SJSA1 (cell line): ENCODE measurements around the gene CADM1. TPM values are rescaled to one million over a fixed set of nuclear protein-coding genes. Genes with fewer than 3 reads are reported as not detected.

Experiments used
- DNase-seq, 2 experiments: peaks; one replicate each; pipeline ENCODE4 v3.0.0-alpha.2; 2015 to 2020; ENCODE audit warnings: low spot score in 2 of 2, low read depth in 1 of 2
- H3K27ac ChIP-seq: fragments of 250-450 bp; sonication (Bioruptor Pico); 2 replicates; pipeline ENCODE4 v1.5.1; 2020; ENCODE audit warnings: mild to moderate bottlenecking, moderate library complexity
- H3K27me3 ChIP-seq: fragments of 250-450 bp; sonication (Bioruptor Pico); replicated peaks from 2 replicates; pipeline ENCODE4 v1.5.1; 2020; ENCODE audit warnings: mild to moderate bottlenecking, moderate library complexity
- H3K36me3 ChIP-seq: fragments of 250-450 bp; sonication (Bioruptor Pico); 2 replicates; pipeline ENCODE4 v1.5.1; 2020; ENCODE audit warnings: mild to moderate bottlenecking
- H3K4me1 ChIP-seq: fragments of 250-450 bp; sonication (Bioruptor Pico); replicated peaks from 2 replicates; pipeline ENCODE4 v1.6.1; 2021; ENCODE audit warnings: mild to moderate bottlenecking
- H3K4me3 ChIP-seq: fragments of 250-450 bp; sonication (Bioruptor Pico); 2 replicates; pipeline ENCODE4 v1.5.1; 2020; ENCODE audit warnings: mild to moderate bottlenecking
- H3K9me3 ChIP-seq: fragments of 250-450 bp; sonication (Bioruptor Pico); replicated peaks from 2 replicates; pipeline ENCODE4 v1.5.1; 2020; ENCODE audit warnings: mild to moderate bottlenecking
- total RNA-seq: library from RNA; depleted of rRNA; stranded (reverse); fragments of >200 nt; shearing (Covaris generic); gene quantifications from 2 replicates; pipeline ENCODE4 v1.2.3, GENCODE V29; 2014

CADM1 gene
- total RNA-seq, 1 experiment from 2014 or later: 3.2 TPM

DNA sequence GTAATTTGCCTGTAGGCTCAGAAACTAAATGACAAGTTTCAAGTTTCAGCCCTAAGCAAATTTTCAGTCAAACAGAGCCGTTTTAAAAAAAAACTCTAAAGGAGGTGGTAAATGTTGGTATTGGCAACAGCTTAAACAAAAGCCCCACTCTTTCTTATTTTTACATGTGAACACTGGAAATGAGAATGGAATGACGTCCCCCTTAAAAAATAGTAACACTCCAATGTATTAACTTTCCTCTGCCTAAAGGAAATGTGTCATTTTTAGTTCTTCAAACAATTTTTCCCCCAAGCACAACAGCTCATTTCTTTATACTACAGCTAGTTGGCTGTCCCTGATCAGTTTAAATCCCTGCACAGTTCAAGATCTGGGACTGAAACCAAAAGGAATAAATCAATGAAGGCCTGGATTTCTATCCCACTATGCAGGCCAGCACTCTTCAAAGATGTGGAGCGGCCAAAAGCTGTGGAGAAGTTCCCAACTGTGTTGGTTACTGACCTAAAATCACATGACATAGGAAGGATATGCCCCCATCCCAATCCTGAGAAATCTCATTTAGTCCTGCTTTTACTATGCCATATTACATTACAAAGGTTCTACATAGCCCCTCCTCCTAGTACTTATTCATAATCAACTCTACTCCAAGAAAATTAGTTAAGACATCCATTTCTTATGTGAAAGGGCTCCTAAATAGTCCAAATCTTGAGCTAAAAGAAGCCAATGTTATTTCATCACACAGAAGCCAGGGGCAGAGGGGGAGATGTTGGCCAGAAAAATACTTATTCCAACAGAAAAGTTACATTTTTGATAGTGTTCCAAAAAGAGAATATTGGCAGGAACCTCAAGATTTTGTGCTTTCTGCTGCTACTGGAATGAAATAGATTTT lies 95.9 kb downstream of the CADM1 start:
- H3K9me3 ChIP-seq: no peaks in the 10 kb centered on the region
- H3K4me1 ChIP-seq: no peaks in the 10 kb centered on the region
- no peak overlapping the region for H3K27ac ChIP-seq
- no peak for DNase-seq
- no peaks in the 10 kb centered on the region for H3K36me3 ChIP-seq
- H3K4me3 ChIP-seq: no peak overlapping the region
- no peaks in the 10 kb centered on the region for H3K27me3 ChIP-seq

DNA sequence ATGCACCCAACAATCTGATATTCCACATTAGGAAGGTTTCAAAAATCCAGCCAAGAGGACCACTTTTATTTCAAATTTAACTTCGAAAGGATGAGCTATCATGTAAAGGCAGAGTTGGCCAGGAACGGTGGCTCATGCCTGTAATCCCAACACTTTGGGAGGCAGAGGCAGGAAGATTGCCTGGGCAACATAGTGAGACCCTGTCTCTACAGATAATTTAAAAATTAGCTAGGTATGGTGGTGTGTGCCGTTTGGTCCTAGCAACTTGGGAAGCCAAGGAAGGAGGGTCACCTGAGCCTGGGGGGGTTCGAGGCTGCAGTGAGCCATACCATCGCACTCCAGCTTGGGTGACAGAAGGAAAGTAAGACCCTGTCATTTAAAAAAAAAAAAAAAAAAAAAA lies 96.7 kb downstream of the CADM1 start:
- no peaks in the 10 kb centered on the region for H3K9me3 ChIP-seq
- H3K36me3 ChIP-seq: no peaks in the 10 kb centered on the region
- no peaks in the 10 kb centered on the region for H3K4me1 ChIP-seq
- no peak overlapping the region for H3K4me3 ChIP-seq
- H3K27ac ChIP-seq: no peak overlapping the region
- no peaks in the 10 kb centered on the region for H3K27me3 ChIP-seq
- no peak for DNase-seq

DNA sequence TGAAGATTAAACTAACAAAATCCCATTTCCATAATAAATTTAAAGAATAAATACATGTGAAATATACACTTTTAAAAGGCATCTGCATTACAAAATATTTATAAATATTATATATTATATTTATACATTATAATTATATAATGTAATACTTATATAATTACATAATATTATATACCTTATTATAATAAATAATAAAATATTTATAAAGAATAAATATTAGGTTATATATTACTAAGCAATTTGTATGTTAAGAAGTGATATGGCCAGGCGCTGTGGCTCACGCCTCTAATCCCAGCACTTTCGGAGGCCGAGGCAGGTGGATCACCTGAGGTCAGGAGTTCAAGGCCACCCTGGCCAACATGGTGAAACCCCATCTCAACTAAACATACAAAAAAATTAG lies 97.8 kb downstream of the CADM1 start:
- Histone ChIP-seq H3K27ac (no peak overlapping the region), H3K4me1 (no peaks in the 10 kb centered on the region), H3K27me3 (no peaks in the 10 kb centered on the region), H3K36me3 (no peaks in the 10 kb centered on the region), H3K9me3 (no peaks in the 10 kb centered on the region), H3K4me3 (no peak overlapping the region)
- no peak for DNase-seq

DNA sequence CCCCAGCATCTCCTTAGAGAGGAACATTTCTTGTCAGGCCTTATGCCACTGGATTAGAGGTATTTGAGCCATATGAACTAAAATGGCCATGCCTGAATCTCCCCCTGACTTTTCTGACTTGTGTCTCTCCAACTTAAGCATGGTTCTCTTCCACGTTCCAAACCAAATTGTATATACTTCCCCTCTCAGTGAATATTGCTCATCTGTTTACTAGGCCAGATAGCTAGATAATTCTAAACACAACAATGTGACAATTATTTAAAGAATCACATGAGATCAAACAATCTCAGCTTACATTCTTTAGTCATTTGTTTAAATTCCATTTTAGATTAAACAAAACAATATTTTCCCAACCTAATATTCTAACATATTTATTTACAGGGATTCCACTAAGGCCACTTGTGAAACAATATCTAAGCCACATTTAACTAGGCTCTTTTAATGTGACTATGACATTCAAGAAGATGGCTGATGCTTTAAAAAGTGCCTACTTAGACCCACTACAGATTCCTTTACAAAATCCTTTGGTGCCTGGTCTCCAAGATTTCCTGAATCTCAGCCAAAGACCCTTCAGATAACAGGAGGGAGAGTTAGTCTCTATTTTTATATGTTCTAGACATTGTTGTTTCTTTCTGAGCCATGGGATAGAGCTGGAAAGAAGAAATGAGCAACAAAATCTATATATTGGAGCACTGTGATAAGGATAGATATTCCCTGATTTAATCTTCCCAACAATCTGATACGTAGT lies 105.7 kb downstream of the CADM1 start:
- H3K27me3 ChIP-seq: no peaks in the 10 kb centered on the region
- no peaks in the 10 kb centered on the region for H3K9me3 ChIP-seq
- no peaks in the 10 kb centered on the region for H3K4me1 ChIP-seq
- peak in 1 of 2 experiments; percentile 2 for DNase-seq
- H3K36me3 ChIP-seq: no peaks in the 10 kb centered on the region
- no peak overlapping the region for H3K27ac ChIP-seq
- no peak overlapping the region for H3K4me3 ChIP-seq

DNA sequence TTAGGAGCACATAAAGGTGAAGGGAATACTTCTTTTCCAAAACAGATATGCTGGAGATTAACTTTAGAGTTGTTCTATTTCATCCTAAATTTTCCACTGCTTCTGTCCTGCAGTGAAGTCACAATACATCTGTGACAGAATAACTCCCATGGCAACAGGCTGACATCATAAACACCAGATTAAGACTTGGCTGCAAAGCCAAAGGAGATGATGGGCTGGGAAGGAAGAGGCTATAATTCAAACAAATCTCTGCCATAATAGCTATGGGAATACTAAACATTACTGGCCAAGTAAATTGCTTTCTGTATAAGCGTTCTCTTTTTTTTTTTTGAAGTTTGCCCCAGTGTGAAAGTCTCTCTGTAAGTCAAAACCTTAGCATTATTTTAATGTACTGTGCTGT lies 107.7 kb downstream of the CADM1 start:
- no peak for DNase-seq
- Histone ChIP-seq H3K27me3 (no peaks in the 10 kb centered on the region), H3K9me3 (no peaks in the 10 kb centered on the region), H3K36me3 (no peaks in the 10 kb centered on the region), H3K4me1 (no peaks in the 10 kb centered on the region), H3K4me3 (no peak overlapping the region), H3K27ac (no peak overlapping the region)

DNA sequence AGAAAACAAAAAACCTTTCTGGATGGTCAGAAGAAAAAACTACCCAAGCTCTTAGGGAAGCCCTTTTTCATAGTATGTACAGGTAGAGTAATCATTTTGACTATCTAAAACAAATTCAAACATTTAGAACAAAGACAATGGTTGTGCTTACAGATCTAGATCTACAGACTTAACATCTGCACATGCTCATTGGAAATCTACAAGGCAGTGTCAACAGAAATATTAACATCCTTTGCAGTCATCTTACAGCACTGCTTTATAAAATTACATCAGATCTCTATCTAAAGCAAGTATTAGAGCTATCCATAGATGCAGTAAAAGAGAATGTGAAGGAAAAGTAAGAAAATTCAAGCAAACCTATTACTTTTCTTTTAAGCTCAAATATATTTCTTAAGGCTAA lies 110.3 kb downstream of the CADM1 start:
- H3K27me3 ChIP-seq: no peaks in the 10 kb centered on the region
- no peaks in the 10 kb centered on the region for H3K9me3 ChIP-seq
- no peaks in the 10 kb centered on the region for H3K4me1 ChIP-seq
- no peak overlapping the region for H3K4me3 ChIP-seq
- no peak overlapping the region for H3K27ac ChIP-seq
- DNase-seq: no peak
- H3K36me3 ChIP-seq: no peaks in the 10 kb centered on the region

DNA sequence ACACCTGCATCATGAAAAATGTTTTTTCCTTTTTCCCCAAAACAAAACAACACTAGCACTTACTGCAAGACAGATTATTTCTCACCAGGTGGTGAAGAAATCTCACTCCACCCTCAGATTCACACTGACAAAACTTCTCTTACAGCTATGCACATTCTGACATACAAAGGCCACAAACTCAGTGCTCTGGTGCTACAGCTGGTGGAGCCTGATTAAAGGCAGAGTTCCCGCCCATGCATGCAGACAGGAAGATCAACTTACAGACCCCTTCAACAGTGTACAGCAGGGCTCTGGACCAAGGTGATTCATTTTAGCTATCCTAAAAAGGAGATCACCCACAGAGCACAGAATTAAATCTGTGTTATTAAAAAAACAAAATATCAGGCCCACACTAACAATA lies 112.6 kb downstream of the CADM1 start:
- no peak overlapping the region for H3K27ac ChIP-seq
- DNase-seq: no peak

DNA sequence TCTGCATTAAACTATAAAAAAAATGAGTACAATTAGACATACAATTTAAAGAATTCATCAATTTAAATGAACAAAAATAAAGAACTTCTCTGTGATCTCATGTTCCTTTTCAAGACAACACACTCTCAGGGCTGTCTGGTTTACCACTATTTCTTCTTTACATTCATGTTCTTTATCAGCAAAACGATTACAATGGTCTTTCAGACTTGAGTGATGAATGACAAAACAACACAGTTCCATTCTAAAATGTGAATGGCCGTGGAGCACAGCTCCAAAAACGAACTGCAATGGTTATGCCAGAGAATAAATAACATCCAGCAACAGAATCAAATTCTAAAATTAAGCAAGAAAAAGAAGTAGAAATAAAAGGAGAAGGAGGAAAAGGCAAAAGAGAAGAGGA lies 113.1 kb downstream of the CADM1 start:
- H3K27ac ChIP-seq: no peak overlapping the region
- H3K9me3 ChIP-seq: no peaks in the 10 kb centered on the region
- H3K27me3 ChIP-seq: no peaks in the 10 kb centered on the region
- no peak for DNase-seq
- H3K36me3 ChIP-seq: no peaks in the 10 kb centered on the region
- no peaks in the 10 kb centered on the region for H3K4me1 ChIP-seq
- no peak overlapping the region for H3K4me3 ChIP-seq

More for the DNA sequence above, 112.6 kb downstream of the CADM1 start:
- Histone ChIP-seq H3K4me1 (no peaks in the 10 kb centered on the region), H3K36me3 (no peaks in the 10 kb centered on the region), H3K27me3 (no peaks in the 10 kb centered on the region), H3K4me3 (no peak overlapping the region), H3K9me3 (no peaks in the 10 kb centered on the region)

DNA sequence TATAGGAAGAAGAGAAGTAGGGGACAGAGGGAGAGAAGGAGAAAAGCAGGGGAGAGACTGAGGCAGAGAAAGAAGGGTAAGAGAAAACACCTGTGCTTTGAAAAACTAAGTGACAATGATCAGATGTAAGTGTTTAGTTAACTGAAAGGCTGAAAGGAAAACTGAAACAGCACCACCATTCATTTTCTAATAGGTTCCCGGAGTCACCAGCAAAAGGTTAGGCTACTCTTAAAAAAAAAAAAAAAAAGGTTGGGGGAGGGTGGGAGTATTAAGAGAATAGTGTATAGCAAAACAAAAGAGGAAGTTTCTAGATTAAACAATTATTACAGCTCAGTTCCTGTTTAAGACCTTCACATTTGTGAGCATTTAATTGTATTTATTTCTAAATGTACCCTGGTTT lies 113.8 kb downstream of the CADM1 start:
- Histone ChIP-seq H3K9me3 (no peaks in the 10 kb centered on the region), H3K27ac (no peak overlapping the region), H3K4me1 (no peaks in the 10 kb centered on the region), H3K36me3 (no peaks in the 10 kb centered on the region), H3K4me3 (no peak overlapping the region), H3K27me3 (no peaks in the 10 kb centered on the region)
- no peak for DNase-seq

DNA sequence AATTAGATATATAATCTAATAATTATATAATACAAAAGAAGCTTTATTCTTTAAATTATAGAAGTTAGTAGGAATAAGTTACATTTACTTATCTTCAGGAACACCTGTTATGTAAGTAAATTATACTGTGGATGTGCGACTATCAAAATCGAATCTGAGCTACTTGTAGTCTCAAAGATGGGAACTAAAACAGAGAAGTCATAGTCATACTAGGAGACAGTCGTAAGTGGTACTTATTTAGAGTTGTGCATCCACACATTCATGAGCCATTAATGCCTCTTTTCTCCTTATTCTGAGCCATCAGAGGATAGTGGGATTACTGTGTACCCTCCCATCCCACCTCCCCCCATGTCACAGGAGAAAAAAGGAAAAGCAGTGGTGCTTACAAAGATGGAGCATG lies 114.4 kb downstream of the CADM1 start:
- Histone ChIP-seq H3K4me3 (no peak overlapping the region), H3K36me3 (no peaks in the 10 kb centered on the region), H3K4me1 (no peaks in the 10 kb centered on the region), H3K9me3 (no peaks in the 10 kb centered on the region), H3K27ac (no peak overlapping the region), H3K27me3 (no peaks in the 10 kb centered on the region)
- DNase-seq: no peak

DNA sequence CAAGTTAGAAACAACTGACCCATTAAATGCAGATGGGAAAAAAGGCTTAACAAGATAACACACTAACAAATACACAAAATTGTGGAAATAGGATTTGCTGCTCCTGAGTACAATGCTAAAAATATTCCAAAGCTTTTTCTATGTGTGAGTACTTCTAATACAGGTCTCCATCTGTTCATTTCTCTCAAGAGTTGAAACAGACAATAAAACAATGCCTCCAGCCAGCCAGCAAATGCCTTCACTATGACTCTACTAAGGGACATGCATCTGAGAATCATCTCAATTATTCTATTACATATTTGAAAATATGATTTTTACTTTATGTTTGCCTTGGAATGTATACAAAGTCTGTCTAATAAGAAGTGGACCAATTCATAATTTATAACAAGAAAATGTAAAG lies 119.0 kb downstream of the CADM1 start:
- DNase-seq: no peak
- no peaks in the 10 kb centered on the region for H3K9me3 ChIP-seq
- H3K27me3 ChIP-seq: no peaks in the 10 kb centered on the region
- H3K27ac ChIP-seq: no peak overlapping the region
- H3K36me3 ChIP-seq: no peaks in the 10 kb centered on the region
- H3K4me1 ChIP-seq: no peaks in the 10 kb centered on the region
- H3K4me3 ChIP-seq: no peak overlapping the region

DNA sequence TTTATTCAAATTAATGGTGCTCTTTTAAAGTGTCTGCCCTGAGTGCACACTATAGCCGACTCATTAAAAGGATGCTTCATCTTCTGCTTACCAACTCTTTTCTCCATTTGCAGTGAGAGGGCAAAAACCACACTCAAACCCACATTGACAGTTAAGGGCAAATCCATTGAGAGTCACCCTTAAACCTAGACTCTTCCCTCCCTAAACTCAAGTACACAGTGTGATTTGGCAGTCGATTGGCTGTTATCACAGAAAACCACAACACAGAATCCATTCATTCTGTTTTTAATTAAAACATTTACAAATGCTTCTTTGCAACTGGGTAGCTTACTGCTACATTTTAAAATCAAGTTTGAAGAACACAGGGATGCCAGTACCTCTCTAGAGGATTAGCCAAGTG lies 120.0 kb downstream of the CADM1 start:
- no peak overlapping the region for H3K4me3 ChIP-seq
- no peaks in the 10 kb centered on the region for H3K4me1 ChIP-seq
- DNase-seq: no peak
- no peaks in the 10 kb centered on the region for H3K9me3 ChIP-seq
- H3K27ac ChIP-seq: no peak overlapping the region
- H3K27me3 ChIP-seq: no peaks in the 10 kb centered on the region
- no peaks in the 10 kb centered on the region for H3K36me3 ChIP-seq

DNA sequence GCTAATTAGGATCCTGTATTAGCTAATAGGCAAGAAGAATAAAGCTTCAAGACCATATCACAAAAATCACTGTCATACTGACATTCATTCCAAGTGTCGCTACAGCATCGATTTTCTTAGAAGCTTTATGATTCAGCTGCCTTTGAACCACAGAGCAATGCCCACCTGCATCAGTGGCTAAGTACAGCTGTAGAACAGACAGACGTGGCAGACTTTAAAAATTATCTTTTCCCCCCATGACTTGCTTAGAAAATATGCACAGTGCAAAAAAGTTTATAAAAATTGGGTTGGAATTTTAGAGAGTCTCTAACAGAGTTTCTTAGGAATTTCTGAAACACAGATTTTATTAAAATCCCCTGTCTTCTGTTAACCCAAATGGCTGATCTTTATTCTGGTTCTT lies 120.8 kb downstream of the CADM1 start:
- no peak for DNase-seq
- Histone ChIP-seq H3K27me3 (no peaks in the 10 kb centered on the region), H3K27ac (no peak overlapping the region), H3K4me1 (no peaks in the 10 kb centered on the region), H3K9me3 (no peaks in the 10 kb centered on the region), H3K4me3 (no peak overlapping the region), H3K36me3 (no peaks in the 10 kb centered on the region)

DNA sequence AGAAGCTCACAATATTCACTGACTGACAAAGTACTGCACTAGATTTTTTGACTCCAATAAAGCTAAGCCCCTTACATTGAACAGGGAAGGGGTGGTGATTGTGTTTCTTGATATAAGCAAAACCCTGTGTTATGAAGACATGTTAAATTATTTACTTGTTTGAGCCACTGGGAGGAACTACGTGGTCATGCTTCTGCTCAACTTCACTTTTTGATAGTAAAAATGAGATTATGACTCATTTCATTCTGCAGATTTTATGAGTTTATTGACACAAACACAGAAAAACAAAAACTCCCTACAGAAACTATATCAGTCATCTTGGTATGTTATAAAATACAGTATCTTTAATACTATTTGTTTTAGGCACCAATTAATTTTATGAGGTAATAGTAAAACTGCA lies 124.7 kb downstream of the CADM1 start:
- no peaks in the 10 kb centered on the region for H3K4me1 ChIP-seq
- H3K9me3 ChIP-seq: no peaks in the 10 kb centered on the region
- DNase-seq: no peak
- H3K36me3 ChIP-seq: no peaks in the 10 kb centered on the region
- no peak overlapping the region for H3K27ac ChIP-seq
- H3K27me3 ChIP-seq: no peaks in the 10 kb centered on the region
- no peak overlapping the region for H3K4me3 ChIP-seq
